ENCODE measurements around the gene TMEM79.
"Not testable (repeated sequence)": the region's sequence is repeated elsewhere in the genome, so short reads cannot be mapped to it uniquely, and the experiment has no call there.

The TMEM79 gene

GRCh38 chr1:156303241-156303640 is 19.1 kb downstream of the TMEM79 start:
- DNase-seq (ENCODE audit: low read depth, low spot score), result no peak

GRCh38 chr1:156305215-156305614 is 21.1 kb downstream of the TMEM79 start:
- no peak for DNase-seq (ENCODE audit: low read depth, low spot score)

GRCh38 chr1:156308078-156308477 is 24.0 kb downstream of the TMEM79 start:
- DNase-seq (ENCODE audit: low read depth, low spot score), result no peak

- no peak for DNase-seq (ENCODE audit: low read depth, low spot score)
Measured at GRCh38 chr1:156310962-156311361, 26.8 kb downstream of the TMEM79 start.

GRCh38 chr1:156316909-156317308 is 32.8 kb downstream of the TMEM79 start:
- DNase-seq (ENCODE audit: low read depth, low spot score), result no peak

DNA sequence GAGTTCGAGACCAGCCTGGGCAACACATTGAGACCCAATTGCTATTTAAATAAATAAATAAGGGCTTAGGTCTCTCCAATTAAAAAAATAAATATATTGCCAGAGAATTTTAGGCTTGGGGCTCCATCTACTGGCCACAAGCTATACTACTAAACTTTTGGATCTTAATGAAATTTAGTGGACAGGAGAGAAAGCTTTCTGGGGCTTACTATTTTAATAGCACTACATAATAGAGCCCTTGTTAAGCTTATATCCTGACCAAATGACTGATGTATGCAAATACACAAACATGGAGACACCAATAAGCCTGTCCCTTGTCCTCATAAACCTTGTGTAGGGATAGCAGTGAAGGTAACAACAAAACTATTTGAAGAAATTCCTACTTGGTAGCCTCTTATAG is 35.5 kb downstream of the TMEM79 start:
- no peak for DNase-seq (ENCODE audit: low read depth, low spot score)

DNA sequence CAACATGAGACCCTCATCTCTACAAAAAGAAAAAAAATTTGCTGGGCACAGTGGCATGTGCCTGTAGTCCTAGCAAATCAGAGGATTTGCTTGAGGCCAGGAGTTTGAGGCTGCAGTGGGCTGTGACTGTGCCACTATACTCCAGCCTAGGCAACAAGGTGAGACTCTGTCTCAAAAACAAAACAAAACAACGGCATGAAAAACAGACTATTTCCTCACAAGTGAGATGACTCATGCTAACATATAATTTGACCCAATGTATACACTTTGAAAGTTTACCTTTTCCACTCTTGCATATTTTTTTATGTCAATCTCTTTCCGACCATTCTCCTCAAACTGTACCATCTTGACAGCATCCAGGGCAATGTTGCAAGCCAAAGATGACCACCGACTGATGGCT is 36.4 kb downstream of the TMEM79 start:
- DNase-seq (ENCODE audit: low read depth, low spot score), result no peak

DNA sequence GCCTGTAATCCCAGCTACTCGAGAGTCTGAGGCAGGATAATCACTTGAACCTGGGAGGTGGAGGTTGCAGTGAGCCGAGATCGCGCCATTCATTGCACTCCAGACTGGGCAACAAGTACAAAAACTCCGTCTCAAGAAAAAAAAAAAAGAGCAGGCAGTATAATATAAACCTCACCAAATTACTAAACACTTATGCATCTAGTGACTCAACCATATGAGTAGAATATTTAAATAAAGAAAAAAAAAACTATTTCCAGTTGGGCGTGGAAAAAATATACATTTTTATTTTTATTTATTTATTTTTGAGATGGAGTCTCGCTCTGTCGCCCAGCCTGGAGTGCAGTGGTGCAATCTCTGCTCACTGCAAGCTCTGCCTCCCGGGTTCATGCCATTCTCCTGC is 39.1 kb downstream of the TMEM79 start:
- not testable (repeated sequence) for DNase-seq (ENCODE audit: low read depth, low spot score)

DNA sequence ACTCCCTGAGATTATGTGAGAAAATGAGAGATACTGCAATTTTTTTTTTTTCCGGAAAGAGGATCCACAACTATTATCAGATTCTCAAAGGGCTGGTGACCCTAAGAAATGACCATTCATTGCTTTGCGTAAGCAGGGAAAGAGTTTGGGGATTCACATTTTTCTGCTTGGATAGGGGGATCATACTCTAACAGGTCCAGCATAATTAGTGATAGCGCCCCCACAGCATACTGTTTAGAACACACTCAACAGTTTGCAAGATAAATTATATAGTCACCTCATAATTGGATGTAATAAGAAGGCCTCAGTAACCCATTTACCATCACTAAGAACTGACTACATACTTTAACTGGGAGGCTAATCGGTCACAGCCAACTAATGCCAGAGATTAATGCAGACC is 52.1 kb downstream of the TMEM79 start:
- DNase-seq (ENCODE audit: low read depth, low spot score), result no peak

DNA sequence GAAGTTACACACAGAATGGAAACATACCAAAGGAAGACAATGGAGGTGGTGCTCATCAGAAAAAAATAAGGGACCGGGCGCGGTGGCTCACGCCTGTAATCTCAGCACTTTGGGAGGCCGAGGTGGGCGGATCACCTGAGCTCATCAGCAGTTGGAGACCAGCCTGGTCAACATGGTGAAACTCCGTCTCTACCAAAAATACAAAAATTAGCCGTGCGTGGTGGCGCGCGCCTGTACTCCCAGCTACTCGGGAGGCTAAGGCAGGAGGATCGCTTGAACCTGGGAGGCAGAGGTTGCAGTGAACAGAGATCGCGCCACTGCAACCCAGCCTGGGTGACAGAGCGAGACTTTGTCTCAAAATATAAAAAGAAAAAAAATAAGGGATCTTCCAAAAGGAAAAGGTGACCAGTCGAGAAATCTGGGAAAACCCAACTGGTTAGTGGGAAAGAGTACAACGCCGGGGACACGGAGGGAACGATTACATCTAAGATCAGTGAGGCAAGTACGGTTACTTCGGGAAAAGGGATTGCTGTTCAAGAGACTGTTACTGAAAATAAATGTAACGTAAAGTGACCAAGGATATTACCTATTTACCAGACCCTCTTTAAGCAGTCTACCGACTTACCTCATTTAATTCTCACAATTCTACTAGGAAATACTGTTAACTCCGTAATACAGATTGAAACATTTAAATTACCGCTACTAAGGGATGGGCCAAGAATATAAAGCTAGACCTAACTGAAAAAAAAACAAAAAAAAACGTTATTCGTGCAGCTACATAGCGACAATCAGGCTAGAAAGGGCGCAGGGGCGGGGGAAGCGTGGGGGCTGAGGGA is 53.1 kb downstream of the TMEM79 start:
- DNase-seq (ENCODE audit: low read depth, low spot score), result no peak

DNA sequence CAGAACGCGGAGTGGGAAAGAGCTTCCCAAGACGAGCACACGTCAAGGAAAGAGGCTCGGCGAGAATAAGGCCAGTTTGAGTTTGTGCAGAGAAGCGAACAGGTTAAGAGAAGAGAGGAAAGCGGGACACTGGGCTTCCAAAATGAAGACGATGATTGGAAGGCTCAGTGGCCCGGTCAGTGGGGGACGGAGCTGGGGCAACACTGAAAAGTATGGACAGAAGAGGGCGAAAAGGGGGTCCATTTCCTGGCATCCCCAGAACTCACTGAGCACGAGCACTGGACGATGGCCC is 53.7 kb downstream of the TMEM79 start:
- DNase-seq (ENCODE audit: low read depth, low spot score), result no peak

DNA sequence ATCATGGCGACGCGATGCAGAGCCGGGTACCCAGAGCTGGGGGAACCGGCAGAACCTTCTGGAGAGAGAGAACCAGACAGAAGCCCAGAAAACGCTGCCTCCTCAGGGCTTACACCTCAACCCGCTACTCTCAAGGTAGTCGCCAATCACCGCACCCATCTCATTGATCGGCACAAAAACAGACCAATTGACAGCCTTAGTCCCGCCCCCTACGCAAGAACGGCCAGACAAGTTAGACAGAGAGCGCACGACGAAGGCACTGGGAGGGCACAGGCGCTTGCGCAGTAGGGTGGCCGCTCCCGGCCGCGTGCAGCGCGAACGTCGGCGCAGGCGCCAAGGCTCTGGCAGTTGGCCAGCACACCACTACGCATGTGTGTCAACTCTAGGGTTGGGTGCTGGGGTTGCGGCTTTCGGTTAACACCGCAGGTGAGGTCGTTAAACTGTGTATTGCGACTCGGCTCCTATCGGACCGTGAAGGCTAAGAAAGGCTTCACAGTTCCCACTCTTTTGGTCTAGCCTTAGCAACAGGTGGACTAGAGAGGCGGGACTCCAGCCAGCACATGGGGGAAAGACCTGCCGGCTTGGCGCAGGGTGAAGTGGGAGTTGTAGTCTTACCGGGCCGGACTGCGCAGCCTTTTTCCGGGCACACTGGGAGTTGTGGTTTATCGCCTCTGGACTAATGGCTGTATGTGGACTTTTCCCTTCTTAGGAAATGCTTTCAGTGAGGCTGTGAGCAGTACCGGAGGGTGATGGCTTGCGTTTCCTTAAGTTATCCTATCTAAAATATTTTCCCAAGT is 54.3 kb downstream of the TMEM79 start, which contains the start of the genes CCT3 and TSACC:
Gene CCT3 (minus strand): TSS at position 113 of the 797 bp plus-strand sequence. CDS start 108 bp downstream, at position 5.
Gene TSACC (plus strand): TSS at position 347 of the 797 bp plus-strand sequence. CDS start 1,232 bp downstream, outside the sequence.
- peak; percentile 99 for DNase-seq (ENCODE audit: low read depth, low spot score)

Data from smooth muscle cell of the brain vasculature (primary cell).